ENCODE measurements around the gene VCAN. TPM values are rescaled to one million over a fixed set of nuclear protein-coding genes. Genes with fewer than 3 reads are reported as not detected.
A peak's percentile ranks its signal among the peaks of the same experiment; 100 is the strongest.

VCAN gene
- total RNA-seq, 1 experiment from 2014 or later: 31.4 TPM

DNA sequence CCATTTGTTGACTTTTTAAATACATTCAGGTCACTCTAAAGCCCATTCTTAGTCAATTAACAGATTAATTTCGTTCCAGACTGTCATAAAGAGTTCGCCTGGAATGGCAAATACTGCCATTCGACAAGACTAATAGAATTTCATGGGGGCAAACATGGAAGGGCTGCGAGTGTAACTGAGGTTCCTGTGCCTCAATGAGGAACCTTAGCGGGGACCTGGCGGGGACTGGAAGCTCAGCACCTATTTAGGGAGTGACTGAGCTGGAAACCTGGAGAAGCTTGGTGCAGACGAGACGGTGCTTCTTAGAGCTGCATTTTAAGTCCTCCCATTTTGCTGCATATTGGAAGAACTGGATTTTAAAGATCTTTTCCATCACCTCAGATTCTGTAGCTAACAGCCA lies 3.4 kb downstream of the VCAN start:
- intact Hi-C loops (cut with micrococcal nuclease; ENCODE audit: unreplicated experiment): loop anchor here (2.0 to 5.0 kb wide), 4 partner anchors 88 to 1123 kb away; partner anchors contain the start of genes TMEM167A and XRCC4
- Mint-ChIP-seq H3K9me3 (ENCODE audit: low read depth, unreplicated experiment) (no peaks in the 10 kb centered on the region), H3K4me1 (ENCODE audit: low read depth, unreplicated experiment) (peaks cover 49% of the 10 kb centered on the region), H3K27ac (ENCODE audit: unreplicated experiment) (peak overlapping the region; percentile 92), H3K27me3 (ENCODE audit: unreplicated experiment) (peaks cover 13% of the 10 kb centered on the region), H3K36me3 (ENCODE audit: insufficient read depth, unreplicated experiment) (peaks cover 65% of the 10 kb centered on the region), H3K4me3 (ENCODE audit: low read depth, unreplicated experiment) (peak overlapping the region; percentile 77)
- DNase-seq: peak; percentile 16
- BruUV-seq (replicated peaks): TSS peak; percentile 73
- TF ChIP-seq, protein P1, sequence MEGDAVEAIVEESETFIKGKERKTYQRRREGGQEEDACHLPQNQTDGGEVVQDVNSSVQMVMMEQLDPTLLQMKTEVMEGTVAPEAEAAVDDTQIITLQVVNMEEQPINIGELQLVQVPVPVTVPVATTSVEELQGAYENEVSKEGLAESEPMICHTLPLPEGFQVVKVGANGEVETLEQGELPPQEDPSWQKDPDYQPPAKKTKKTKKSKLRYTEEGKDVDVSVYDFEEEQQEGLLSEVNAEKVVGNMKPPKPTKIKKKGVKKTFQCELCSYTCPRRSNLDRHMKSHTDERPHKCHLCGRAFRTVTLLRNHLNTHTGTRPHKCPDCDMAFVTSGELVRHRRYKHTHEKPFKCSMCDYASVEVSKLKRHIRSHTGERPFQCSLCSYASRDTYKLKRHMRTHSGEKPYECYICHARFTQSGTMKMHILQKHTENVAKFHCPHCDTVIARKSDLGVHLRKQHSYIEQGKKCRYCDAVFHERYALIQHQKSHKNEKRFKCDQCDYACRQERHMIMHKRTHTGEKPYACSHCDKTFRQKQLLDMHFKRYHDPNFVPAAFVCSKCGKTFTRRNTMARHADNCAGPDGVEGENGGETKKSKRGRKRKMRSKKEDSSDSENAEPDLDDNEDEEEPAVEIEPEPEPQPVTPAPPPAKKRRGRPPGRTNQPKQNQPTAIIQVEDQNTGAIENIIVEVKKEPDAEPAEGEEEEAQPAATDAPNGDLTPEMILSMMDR (IDR thresholded peaks at IDR 0.05; ENCODE audit: unreplicated experiment): no peak
- CTCF ChIA-PET: interaction anchor here (0.6 to 1.5 kb wide), 4 partner anchors 19 to 1118 kb away, joined by 3 to 7 read pairs (median 4); no protein-coding TSS in a partner anchor

GRCh38 chr5:83475391-83475863 lies 3.9 kb downstream of the VCAN start:
- H3K27me3 Mint-ChIP-seq (ENCODE audit: unreplicated experiment): peaks cover 13% of the 10 kb centered on the region
- no peaks in the 10 kb centered on the region for H3K9me3 Mint-ChIP-seq (ENCODE audit: low read depth, unreplicated experiment)
- peak overlapping the region; percentile 92 for H3K27ac Mint-ChIP-seq (ENCODE audit: unreplicated experiment)
- DNase-seq: no peak
- CTCF ChIA-PET: interaction anchor here (0.6 to 1.5 kb wide), 4 partner anchors 18 to 1118 kb away, joined by 3 to 7 read pairs (median 4); no protein-coding TSS in a partner anchor
- H3K4me3 Mint-ChIP-seq (ENCODE audit: low read depth, unreplicated experiment): peak overlapping the region; percentile 77
- peaks cover 65% of the 10 kb centered on the region for H3K36me3 Mint-ChIP-seq (ENCODE audit: insufficient read depth, unreplicated experiment)
- TF ChIP-seq, protein P1 (IDR thresholded peaks at IDR 0.05; ENCODE audit: unreplicated experiment): no peak
- peaks cover 47% of the 10 kb centered on the region for H3K4me1 Mint-ChIP-seq (ENCODE audit: low read depth, unreplicated experiment)
- intact Hi-C loops (cut with micrococcal nuclease; ENCODE audit: unreplicated experiment): loop anchor here (2.0 kb wide), 2 partner anchors 87 to 591 kb away; no protein-coding TSS in a partner anchor
- BruUV-seq (replicated peaks): no TSS peak

DNA sequence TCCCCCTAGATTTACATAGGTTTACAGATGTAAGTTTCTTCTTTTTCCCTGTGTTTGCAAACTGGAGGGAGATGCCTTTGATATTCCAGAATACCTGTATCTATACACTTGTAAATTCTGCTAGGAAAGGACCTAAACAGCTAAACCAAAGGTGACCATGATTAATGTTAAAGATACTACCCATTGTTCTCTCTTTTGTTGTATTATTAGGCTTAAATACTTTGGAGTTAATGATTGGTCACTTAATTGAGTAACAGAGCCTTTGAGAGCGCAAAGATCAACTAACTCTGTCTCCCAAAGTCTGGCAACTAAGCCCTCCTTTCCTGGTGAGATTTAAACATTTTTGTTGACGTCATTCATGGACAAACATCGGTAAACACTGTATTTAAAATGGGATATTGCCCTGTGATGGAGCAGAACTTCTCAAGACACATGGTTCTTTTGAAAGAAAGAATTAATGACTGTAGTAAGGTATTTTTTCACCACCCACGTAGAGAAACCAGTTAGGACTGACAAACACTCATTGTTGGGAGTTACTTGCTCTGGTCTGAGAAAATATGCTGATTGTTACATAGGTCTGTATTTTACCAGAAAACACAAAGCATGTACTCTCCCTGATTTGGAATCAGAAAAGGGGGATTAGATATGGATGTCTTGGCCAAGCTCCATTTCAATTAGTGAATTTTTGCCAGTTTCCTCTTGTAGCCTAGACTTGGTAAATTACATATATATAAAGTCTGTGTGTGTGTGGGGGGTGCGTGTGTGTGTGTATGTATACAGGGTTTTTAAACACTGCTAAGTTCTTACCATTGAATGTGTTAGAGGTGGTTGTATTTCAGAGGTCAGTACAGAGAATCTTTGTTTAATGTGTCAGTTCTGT lies 4.6 kb downstream of the VCAN start:
- CTCF ChIA-PET: interaction anchor here (0.6 to 1.5 kb wide), 3 partner anchors 18 to 1119 kb away, joined by 3 read pairs; no protein-coding TSS in a partner anchor
- Mint-ChIP-seq H3K9me3 (ENCODE audit: low read depth, unreplicated experiment) (no peaks in the 10 kb centered on the region), H3K36me3 (ENCODE audit: insufficient read depth, unreplicated experiment) (peaks cover 58% of the 10 kb centered on the region), H3K4me3 (ENCODE audit: low read depth, unreplicated experiment) (peak overlapping the region; percentile 77), H3K27ac (ENCODE audit: unreplicated experiment) (peak overlapping the region; percentile 92), H3K27me3 (ENCODE audit: unreplicated experiment) (peaks cover 13% of the 10 kb centered on the region), H3K4me1 (ENCODE audit: low read depth, unreplicated experiment) (peaks cover 42% of the 10 kb centered on the region)
- TF ChIP-seq, protein P1 (IDR thresholded peaks at IDR 0.05; ENCODE audit: unreplicated experiment): no peak
- intact Hi-C loops (cut with micrococcal nuclease; ENCODE audit: unreplicated experiment): loop anchor here (2.0 kb wide), 2 partner anchors 87 to 591 kb away; no protein-coding TSS in a partner anchor
- peak; percentile 12 for DNase-seq
- no TSS peak for BruUV-seq (replicated peaks)

GRCh38 chr5:83482961-83483360 lies 11.4 kb downstream of the VCAN start:
- CTCF ChIA-PET: no interaction called here
- Mint-ChIP-seq H3K4me3 (ENCODE audit: low read depth, unreplicated experiment) (no peak overlapping the region), H3K27ac (ENCODE audit: unreplicated experiment) (no peak overlapping the region), H3K27me3 (ENCODE audit: unreplicated experiment) (no peaks in the 10 kb centered on the region), H3K9me3 (ENCODE audit: low read depth, unreplicated experiment) (peaks cover 5% of the 10 kb centered on the region), H3K4me1 (ENCODE audit: low read depth, unreplicated experiment) (no peaks in the 10 kb centered on the region), H3K36me3 (ENCODE audit: insufficient read depth, unreplicated experiment) (peaks cover 12% of the 10 kb centered on the region)
- TF ChIP-seq, protein P1 (IDR thresholded peaks at IDR 0.05; ENCODE audit: unreplicated experiment): no peak
- no TSS peak for BruUV-seq (replicated peaks)
- DNase-seq: no peak
- intact Hi-C loops (cut with micrococcal nuclease; ENCODE audit: unreplicated experiment): no loop called here
